Activated CD8-positive, alpha-beta memory T cell treated with anti-CD3 and anti-CD28 coated beads, Interleukin-2, amount 50 U/mL, for 48 hours (primary cell): ENCODE results near the gene TBCB.
"Not testable (repeated sequence)": the region's sequence is repeated elsewhere in the genome, so short reads cannot be mapped to it uniquely, and the experiment has no call there.

Source experiments
- DNase-seq: peaks from one replicate; pipeline ENCODE4 v3.0.0-alpha.2; 2020

TBCB gene

GRCh38 chr19:36139473-36140303, 24.4 kb downstream of the TBCB start, which contains the start of gene CAPNS1:
TSS of gene CAPNS1 (plus strand) at chr19:36140066. CDS start at chr19:36141012, 946 bp downstream.
- peak; percentile 98 for DNase-seq

GRCh38 chr19:36140304-36141038, 25.2 kb downstream of the TBCB start:
- peak; percentile 79 for DNase-seq

- peak; percentile 97 for DNase-seq
These were observed 26.0 kb downstream of the TBCB start for GRCh38 chr19:36141039-36141927.

- DNase-seq: no peak
These were observed 26.8 kb downstream of the TBCB start for GRCh38 chr19:36142046-36142445.

DNA sequence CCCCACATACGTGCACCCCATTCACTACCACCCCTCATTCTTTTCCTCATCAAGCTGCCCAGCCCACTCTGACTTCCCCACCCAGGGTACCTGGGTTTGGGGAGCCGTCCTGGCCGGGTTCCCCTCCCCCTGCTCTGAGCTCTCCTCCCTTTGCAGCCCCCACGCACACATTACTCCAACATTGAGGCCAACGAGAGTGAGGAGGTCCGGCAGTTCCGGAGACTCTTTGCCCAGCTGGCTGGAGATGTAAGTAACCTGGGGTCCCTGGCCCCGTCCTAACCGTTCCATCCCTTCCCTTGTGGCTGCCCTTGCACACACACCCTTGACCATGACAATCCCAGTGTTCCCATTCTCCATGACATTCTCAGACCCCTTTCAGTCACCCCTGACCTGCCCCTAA, 27.2 kb downstream of the TBCB start:
- no peak for DNase-seq

DNA sequence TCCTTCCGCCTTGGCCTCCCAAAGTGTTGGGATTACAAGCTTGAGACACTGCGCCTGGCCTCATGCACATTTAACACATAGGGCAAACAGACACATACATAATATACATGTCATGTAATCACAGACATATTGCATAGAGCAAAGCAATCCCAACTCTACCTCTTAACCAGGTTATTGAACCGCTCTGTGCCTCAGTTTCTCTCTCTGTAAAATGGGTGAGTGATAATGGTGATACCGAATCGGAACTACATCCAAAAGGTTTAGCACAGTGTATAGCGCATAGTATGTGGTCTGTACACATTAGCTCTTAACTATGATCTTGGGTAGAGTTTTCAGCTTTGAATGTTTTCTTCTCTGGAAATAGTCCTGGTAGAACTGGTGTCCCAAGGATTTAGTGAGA, 29.4 kb downstream of the TBCB start:
- DNase-seq: no peak

GRCh38 chr19:36149673-36150406, 34.6 kb downstream of the TBCB start:
- no peak for DNase-seq

- no peak for DNase-seq
These were observed 35.3 kb downstream of the TBCB start for GRCh38 chr19:36150586-36150985.

GRCh38 chr19:36151144-36152018, 36.1 kb downstream of the TBCB start:
- no peak for DNase-seq

DNA sequence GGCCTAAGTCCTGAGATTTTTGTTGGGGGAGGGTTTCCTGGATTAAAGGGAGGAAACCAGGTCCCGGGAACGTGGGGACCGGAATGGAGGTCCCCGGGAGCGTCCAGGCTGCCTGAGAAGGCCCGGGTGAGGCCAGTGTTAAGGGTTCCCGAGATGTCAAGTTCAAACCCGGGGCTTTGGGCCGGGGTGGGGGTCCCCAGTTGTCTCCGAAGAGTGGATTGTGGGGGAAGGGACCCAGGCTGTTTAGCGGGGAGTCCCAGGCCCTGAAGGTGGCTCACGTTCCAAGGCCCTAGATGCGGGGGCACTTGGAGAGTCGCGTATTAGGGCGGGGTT, 36.7 kb downstream of the TBCB start:
- no peak for DNase-seq

- DNase-seq: no peak
These were observed 37.3 kb downstream of the TBCB start, which contains the start of gene COX7A1 for GRCh38 chr19:36152352-36153091. TSS of gene COX7A1 (minus strand) at chr19:36152447. CDS start at chr19:36152407, 40 bp downstream.

GRCh38 chr19:36153126-36153525, 37.9 kb downstream of the TBCB start:
- DNase-seq: no peak

DNA sequence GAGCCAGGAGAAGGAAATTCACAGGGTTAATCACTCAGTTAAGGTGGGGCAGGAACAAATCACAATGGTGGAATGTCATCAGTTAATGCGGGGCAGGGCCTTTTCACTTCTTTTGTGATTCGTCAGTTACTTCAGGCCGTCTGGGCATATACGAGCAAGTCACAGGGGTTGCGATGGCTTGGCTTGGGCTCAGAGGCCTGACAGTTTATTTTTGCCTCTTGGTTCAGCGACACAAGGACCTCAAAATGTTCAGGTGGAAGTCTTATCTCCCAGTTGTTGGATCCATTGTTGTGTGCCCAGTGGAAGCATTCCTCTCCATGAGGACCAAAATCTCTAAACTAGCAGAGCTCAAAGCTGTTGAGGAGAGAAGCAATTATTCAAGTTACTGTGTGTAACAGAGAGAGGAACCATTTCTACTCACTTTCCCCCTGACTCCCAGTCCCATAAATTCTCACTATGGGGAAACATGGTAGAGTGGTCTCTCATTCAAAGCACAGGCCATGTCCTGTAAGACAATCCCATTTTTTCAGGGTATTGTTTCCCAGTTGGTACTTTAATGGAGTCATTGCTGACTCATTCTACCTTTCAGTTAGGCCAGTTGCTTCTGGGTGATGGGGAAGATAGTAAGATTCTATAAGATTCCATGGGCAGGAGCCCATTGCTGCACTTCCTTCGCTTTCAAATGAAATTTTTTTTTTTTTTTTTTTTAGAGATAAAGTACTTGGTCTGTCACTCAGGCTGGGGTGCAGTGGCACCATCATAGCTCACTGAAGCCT, 45.7 kb downstream of the TBCB start:
- no peak for DNase-seq

GRCh38 chr19:36163813-36164212, 48.5 kb downstream of the TBCB start:
- DNase-seq: no peak

- no peak for DNase-seq
These were observed 54.0 kb downstream of the TBCB start for GRCh38 chr19:36169084-36169760.

- no peak for DNase-seq
These were observed 57.6 kb downstream of the TBCB start for GRCh38 chr19:36172852-36173251.

DNA sequence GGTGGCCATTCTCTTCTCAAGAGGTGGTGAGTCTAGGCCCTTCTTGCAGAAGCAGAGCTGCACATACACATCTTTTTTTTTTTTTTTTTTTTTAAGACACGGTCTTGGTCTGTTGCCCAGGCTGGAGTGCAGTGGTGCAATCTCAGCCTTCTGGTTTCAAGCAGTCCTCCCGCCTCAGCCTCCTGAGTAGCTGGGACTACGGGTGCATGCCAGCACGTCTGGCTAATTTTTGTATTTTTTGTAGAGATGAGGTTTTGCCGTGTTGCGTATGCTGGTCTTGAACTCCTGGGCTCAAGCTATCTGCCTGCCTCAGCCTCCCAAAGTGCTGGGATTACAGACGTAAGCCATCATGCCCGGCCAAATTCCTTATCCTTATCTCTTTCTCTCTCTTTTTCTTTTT, 58.6 kb downstream of the TBCB start:
- DNase-seq: not testable (repeated sequence)
